Bronchial epithelial cell (primary cell): Measurements from ENCODE around the gene LAMP5. TPM values are rescaled to one million over a fixed set of nuclear protein-coding genes. Genes with fewer than 3 reads are reported as not detected.
A peak's percentile ranks its signal among the peaks of the same experiment; 100 is the strongest.

Experiments used
- DNase-seq: peaks from one replicate; pipeline ENCODE4 v3.0.0-alpha.2; 2010; ENCODE audit warnings: low read depth
- FAIRE-seq: peaks from 2 replicates; lab custom pipeline; 2011; peaks lifted over from hg19 to GRCh38; lab: Jason Lieb, UNC
- H3K27me3 ChIP-seq: 2 replicates; pipeline ENCODE4 v1.5.1; 2011; ENCODE audit warnings: low read length; ENCODE audit not compliant: control insufficient read depth, insufficient read depth
- H3K36me3 ChIP-seq: 2 replicates; pipeline ENCODE4 v1.5.1; 2011; ENCODE audit warnings: low read length; ENCODE audit not compliant: control insufficient read depth, insufficient read depth
- H3K4me3 ChIP-seq: 2 replicates; pipeline ENCODE4 v1.5.1; 2011; ENCODE audit warnings: mild to moderate bottlenecking, low read depth, low read length, control low read depth
- total RNA-seq: library from RNA; depleted of rRNA; stranded (reverse); fragments of >200 nt; gene quantifications from 2 replicates; pipeline ENCODE4 v1.2.1, GENCODE V29; 2014
- TF ChIP-seq, protein P1 (sequence below): IDR thresholded peaks from 2 replicates; pipeline ENCODE4 v1.5.1; 2011; ENCODE audit warnings: mild to moderate bottlenecking, moderate library complexity, low read length, control low read depth, inconsistent platforms; ENCODE audit not compliant: insufficient read depth, severe bottlenecking

LAMP5 gene
- total RNA-seq, 1 donor from 2014 or later: not detected

DNA sequence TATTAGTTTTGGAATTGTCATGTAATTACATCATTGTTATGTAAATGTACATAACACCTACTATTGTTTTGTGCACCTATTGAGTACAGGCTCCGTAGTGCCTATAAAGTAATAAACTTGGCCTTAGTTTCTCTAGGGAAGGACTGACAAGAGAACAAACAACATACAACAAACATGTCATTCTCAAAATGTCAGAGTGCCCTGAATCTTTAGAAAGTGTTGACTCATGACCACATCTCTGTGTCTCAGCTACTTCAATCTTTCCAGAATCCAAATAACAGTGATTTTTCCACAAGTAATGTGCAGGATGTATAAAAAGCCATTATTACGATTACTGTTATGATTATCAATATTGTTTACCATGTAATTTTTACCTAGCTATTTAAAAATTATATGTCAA, 17.2 kb downstream of the LAMP5 start:
- FAIRE-seq (no peak), DNase-seq (peak; percentile 39)
- Histone ChIP-seq H3K36me3 (no peaks in the 10 kb centered on the region), H3K27me3 (no peaks in the 10 kb centered on the region), H3K4me3 (no peak overlapping the region)
- TF ChIP-seq, protein P1, sequence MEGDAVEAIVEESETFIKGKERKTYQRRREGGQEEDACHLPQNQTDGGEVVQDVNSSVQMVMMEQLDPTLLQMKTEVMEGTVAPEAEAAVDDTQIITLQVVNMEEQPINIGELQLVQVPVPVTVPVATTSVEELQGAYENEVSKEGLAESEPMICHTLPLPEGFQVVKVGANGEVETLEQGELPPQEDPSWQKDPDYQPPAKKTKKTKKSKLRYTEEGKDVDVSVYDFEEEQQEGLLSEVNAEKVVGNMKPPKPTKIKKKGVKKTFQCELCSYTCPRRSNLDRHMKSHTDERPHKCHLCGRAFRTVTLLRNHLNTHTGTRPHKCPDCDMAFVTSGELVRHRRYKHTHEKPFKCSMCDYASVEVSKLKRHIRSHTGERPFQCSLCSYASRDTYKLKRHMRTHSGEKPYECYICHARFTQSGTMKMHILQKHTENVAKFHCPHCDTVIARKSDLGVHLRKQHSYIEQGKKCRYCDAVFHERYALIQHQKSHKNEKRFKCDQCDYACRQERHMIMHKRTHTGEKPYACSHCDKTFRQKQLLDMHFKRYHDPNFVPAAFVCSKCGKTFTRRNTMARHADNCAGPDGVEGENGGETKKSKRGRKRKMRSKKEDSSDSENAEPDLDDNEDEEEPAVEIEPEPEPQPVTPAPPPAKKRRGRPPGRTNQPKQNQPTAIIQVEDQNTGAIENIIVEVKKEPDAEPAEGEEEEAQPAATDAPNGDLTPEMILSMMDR: no peak

DNA sequence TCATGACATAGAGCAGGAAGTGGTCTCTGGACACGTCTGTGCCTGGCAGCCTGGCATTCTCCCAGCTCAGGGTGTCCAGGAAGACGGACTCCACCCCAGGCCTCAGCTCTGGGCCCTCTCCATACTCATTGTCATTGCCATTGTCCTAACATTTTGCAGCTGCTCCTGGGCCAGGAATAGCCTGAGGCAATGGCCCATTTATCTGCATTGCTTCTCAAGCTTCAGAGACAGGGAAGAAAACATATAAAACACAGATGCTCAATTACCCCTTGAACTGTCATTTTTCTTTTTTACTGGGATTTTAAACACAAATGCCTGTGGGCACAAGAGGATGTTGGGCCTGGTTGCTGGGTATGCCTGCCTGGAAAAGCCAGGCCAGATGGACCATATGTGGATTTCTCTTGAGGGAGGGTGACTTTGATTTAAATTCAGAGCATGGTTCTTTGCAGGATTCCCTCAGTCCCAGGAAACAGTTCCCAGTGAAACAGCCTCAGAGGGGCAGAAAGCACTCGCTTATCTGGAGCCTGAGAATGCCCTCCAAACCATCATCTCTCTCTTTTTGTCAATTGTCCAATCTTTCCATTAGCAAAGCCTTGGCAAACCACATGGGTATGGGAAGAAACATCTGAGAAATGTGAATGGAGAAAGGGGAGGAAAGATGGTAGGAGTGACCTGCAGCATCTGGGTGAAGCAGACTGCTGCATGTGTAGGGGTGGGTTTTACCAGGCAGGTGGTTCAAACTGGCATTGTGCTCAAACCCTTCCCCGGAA, 17.9 kb downstream of the LAMP5 start:
- no peaks in the 10 kb centered on the region for H3K36me3 ChIP-seq
- TF ChIP-seq, protein P1: no peak
- H3K27me3 ChIP-seq: no peaks in the 10 kb centered on the region
- FAIRE-seq: no peak
- no peak overlapping the region for H3K4me3 ChIP-seq
- DNase-seq: peak; percentile 35

DNA sequence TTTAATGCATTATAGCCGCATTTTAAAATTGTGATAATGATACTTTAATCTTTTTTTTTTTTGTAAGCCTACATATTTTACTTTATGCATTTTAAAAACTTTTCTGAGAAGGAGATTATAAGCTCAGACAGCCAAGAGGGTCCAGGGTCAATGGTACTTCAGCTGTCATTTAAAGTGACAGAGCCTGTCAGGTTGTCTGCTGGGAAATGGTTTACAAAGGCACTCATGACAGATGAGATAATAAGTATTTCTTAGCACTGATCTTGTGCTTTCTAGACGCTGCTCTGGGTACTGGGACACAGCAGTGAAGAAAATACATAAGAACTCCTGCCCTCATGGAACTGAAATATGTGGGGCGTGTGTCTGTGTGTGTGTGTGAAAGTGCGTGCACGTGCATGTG, 19.6 kb downstream of the LAMP5 start:
- FAIRE-seq: no peak

DNA sequence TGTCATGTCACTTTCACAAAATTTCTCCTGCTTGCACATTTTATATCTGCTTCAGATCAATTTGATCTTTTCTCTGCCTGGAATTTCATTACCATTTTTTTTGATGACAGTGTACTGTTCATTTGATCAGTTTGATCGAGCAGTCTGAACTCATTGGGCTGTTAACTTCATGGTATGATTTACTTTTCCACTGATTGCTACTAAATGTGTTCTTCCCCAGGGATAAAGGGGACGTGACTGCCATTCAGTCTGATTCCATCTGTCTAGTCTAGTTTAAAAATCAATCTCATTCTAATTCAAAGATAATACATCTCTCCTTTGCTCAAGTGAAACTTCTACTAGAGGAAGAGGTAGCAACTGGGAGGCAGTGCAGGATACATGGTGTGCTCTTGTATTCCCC, 21.1 kb downstream of the LAMP5 start:
- FAIRE-seq (no peak), DNase-seq (no peak)
- TF ChIP-seq, protein P1: no peak
- no peaks in the 10 kb centered on the region for H3K36me3 ChIP-seq
- H3K4me3 ChIP-seq: no peak overlapping the region
- H3K27me3 ChIP-seq: no peaks in the 10 kb centered on the region

More for the DNA sequence above, 19.6 kb downstream of the LAMP5 start:
- TF ChIP-seq, protein P1: no peak
- Histone ChIP-seq H3K27me3 (no peaks in the 10 kb centered on the region), H3K4me3 (no peak overlapping the region), H3K36me3 (no peaks in the 10 kb centered on the region)
- DNase-seq: no peak

DNA sequence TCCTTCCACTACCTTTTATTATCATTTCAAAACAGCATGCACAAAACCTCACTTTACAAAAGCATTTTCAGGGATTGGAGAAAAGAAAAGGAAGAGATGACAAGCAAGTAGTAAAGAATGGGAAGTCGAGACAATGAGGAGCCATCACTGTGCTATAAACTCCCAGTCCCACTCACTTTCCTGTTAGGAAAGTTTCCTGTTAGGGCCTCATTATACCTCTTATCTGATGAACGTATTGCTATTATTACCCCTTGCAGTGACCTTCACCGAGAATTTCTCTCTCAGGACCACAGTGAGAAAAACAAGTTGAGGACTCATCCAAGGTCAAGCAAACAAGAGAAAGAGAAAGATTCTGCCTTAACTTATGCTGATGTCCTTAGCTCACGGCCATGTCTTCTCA, 28.8 kb downstream of the LAMP5 start:
- no peak for FAIRE-seq

More for the DNA sequence above, 28.8 kb downstream of the LAMP5 start:
- H3K4me3 ChIP-seq: no peak overlapping the region
- no peak for DNase-seq
- TF ChIP-seq, protein P1: no peak
- no peaks in the 10 kb centered on the region for H3K36me3 ChIP-seq
- H3K27me3 ChIP-seq: no peaks in the 10 kb centered on the region
